HG03025 (cell line): ENCODE results near the gene ST6GAL1.
"Not testable (repeated sequence)": the region's sequence is repeated elsewhere in the genome, so short reads cannot be mapped to it uniquely, and the experiment has no call there.

Experiments used
- ATAC-seq: cut with Tn5 transposase; IDR thresholded peaks from one replicate; pipeline ENCODE4 v1.9.1; 2021; ENCODE audit warnings: mild to moderate bottlenecking, moderate library complexity; ENCODE audit not compliant: unreplicated experiment, low FRiP score

The ST6GAL1 gene

DNA sequence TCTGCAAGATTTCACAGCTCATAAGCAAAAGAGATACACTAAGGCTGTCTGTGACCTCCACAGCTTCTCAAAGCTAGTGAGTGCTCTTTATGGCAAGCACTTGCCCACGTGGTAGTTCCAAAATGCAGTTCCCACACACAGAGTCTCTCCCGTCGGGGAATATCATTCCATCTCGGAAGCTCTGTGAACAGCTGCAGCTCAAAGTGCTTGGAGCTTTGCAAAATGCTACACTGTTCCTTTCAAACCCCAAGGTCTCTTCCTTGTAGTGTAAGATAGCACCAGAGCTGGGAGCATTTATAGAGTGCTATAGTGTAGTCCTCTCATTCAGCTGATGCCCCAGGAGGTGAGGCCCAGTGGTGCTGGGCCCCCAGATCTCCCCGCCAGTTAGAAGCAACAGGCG is 36.1 kb downstream of the ST6GAL1 start:
- no peak for ATAC-seq

DNA sequence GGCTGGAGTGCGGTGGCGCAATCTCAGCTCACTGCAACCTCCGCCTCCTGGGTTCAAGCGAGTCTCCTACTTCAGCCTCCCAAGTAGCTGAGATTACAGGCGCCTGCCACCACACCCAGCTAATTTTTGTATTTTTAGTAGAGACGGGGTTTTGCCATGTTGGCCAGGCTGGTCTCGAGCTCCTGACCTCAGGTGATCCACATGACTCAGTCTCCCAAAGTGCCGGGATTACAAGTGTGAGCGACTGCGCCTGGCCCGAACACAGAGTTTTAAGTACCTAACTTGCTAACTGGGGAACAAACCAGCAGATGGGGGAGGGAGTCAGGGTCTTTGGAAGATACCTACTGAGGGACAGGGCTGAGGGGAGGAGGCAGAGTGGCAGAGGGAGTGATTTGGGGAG is 36.9 kb downstream of the ST6GAL1 start:
- not testable (repeated sequence) for ATAC-seq

DNA sequence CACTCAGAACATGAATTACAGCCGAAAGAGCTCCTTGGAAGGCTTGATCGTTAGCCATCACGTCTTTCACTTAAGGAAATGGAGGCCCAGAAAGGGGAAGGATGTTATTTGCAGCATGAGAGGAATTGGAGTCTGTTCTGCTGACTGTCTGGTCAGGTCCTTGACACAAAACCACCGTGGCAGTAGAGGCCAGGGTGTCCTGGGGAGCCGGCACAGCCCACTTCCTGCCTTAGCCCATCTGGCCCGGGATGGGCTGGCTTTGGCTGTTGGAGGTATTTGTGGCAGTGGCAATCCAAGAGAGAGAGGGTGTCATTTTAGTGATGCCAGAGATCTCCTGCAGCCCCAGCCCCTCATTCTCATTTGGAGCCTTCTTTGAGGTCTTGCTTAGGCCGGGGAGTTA is 37.4 kb downstream of the ST6GAL1 start:
- no peak for ATAC-seq

DNA sequence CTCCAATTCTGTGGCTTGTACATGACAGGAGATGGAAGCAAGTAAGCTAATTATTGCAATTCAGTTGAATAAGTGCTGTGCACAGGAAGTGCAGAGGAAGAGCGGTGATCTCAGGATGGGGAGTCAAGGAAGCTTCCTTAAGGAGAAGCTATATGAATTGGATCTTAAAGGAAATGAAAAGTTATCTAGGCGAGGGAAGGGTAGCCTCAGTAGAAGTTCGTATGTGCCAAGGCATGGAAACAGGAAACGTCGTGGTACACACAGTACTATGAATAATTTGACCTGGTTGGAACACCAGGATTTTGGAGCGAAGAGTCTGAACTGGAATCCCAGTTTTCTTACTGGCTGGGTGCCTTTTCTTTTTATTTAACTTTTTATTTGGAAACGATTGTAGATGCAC is 39.3 kb downstream of the ST6GAL1 start:
- no peak for ATAC-seq

DNA sequence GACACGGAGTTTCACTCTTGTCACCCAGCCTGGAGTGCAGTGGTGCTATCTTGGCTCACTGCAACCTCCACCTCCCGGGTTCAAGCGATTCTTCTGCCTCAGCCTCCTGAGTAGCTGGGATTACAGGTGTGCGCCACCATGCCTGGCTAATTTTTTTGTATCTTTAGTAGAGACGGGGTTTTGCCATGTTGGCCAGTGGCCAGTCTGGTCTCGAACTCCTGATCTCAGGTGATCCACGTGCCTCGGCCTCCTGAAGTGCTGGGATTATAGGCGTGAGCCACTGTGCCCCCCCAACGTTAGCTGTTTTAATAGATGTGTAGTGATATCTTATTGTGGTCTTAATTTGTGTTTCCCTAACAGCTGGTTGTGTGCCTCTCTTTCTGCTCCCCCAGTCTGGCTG is 40.8 kb downstream of the ST6GAL1 start:
- ATAC-seq = not testable (repeated sequence)

DNA sequence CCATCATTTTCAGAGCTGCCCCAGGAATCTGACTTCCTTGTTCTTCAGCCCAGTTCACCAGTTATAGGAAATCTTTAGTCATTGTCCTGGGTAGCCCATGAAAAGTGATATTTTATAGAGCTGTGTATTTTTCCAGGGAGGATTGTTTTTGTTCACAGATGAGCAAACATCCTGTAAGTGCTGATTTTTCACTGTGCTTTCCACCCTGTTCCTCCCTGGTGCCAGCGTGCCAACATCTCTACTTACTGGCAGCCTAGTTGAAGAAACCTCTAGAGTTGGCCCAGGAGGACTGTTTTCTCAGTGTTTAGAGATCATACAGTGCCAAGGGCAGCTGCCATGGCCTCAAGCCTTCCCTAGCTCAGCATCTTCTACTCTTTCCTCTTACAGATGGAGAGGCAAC is 41.3 kb downstream of the ST6GAL1 start:
- ATAC-seq = no peak

DNA sequence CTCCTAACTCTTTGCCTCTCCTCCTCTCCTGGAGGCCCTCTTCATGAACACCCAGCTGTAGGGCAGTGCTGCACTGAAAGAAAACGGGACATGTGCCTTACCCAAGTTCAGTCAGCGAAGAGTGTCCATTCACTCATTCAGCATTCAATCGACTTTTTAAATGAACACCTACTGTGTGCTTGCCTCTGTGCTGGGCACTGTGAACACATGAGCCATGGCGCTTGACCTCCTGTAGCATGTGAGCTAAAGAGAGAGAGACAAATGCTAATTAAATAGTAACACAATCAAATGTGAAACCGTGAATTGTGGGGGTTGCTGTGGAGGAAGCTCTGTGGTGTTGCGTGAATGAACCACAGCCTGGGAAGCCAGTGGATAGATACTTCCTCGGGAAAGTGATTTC is 43.4 kb downstream of the ST6GAL1 start:
- no peak for ATAC-seq

DNA sequence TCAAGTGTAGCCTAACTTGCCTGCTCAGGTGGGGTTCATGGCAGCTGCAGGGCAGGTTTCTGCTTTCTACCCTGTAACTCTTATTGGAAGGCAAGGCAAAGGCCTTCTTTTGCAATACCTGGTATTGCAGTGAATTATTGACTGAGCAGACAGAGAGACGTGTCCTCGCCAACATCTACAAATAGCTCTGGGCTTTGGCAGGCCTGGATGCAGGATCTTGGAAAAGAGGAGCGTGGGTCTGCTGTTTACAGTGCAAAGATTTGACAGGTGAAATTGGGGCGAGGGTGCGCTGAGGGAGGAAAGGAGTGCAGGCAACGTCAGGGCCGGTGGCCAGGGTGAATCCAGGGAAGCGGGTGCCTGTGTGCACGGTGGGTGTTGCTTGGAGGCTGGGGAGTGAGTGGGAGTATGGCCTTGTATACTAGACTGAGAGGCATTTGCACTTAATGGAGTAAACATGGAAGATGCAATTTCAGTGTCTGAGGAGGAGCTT is 44.5 kb downstream of the ST6GAL1 start:
- ATAC-seq = no peak

DNA sequence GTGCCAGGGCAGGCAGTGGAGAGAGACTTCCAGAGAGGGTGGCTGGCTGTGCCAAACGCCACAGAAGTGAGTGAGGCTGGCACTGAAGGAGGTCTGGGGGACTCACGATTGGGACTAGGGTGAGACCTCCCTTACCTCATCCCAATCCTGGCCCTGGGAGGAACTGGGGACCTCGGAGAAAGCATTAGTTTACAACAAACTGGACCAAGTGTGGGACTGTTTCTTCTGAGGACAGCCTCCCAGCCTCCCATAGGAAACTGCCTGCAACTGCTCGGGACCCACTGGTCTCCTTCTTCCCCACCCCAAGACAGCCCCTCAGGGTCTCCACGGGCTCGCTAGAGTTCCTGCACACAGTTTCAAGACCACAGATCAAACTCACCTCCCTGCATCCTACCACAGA is 45.4 kb downstream of the ST6GAL1 start:
- ATAC-seq = no peak

DNA sequence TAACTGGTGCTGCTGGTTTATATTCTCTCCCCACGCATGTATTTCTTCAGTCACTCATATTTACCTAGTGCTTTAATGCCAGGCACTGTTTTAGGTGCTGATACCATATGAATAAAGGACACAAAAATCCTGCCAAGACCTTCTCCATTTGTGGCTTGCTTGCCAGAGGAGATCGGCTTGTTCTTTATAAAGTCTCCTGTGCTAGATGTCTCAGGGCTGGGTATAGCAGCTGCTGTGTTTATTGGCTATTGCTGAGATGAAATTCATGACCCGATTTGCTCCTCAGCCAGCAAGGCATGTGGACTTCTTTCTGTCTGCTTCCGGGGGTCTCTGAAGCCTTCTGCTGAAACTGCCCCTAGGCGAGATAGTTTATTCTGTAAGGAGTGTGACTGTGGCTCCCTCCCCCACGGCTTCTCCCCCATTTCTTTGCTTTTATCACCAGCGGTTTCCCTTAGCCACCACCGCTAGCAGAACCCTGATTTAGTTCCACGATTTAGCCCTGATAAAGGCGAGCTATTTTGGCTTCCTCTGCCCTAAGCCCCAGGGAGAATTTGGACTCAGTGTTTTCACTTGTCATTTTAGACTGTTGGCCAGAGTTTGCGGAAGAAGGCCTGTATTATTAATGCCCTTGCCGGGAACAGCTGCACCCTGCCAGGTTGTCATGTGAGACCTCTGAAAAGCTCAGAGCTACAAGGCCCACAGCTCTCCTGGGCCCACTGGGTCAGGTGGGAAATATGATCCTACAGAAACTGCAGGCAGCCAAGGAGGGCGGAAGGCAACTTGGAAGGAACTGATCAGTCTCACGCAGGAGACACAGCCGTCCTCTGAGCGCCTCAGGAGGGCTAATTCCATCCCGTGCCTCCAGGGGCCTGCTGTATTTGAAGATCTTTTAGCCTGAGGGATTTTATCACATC is 46.8 kb downstream of the ST6GAL1 start:
- ATAC-seq = no peak

DNA sequence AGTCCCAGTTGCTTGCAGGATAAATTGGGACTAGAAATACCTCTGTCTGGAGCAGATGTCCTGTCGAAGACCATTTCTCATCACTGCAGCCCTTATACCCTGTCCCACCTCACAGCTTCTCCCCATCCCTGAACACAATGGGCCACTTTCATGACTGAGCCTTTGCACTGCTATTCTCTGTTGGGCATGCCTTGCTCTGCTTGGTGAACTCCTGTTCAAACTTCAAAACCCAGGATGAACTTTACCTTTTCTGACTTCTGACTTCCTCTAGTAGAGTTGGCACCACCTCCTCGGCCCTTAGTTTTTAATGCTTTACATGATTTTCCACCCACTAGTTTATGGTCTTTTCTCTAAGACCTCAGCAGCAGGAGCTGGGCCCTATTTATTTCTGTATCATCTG is 48.4 kb downstream of the ST6GAL1 start:
- ATAC-seq = no peak

DNA sequence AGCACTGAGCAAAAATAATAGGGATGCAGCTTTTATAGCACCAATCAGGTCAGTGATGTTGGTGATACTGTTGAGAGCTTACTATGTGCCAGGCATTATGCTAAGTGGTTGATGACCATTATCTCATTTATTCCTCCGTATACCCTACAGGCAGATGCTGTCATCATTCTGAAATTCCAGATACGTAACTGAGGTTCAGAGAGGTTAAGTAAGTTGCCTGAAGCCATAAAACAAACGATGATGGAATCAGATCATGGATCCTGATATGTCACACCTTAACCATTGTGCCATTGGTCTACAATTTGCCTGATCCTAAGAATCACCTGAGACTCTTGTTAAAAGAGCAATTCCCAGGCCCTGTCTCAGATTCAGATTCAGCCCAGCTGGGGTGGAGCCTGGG is 49.5 kb downstream of the ST6GAL1 start:
- ATAC-seq = no peak

DNA sequence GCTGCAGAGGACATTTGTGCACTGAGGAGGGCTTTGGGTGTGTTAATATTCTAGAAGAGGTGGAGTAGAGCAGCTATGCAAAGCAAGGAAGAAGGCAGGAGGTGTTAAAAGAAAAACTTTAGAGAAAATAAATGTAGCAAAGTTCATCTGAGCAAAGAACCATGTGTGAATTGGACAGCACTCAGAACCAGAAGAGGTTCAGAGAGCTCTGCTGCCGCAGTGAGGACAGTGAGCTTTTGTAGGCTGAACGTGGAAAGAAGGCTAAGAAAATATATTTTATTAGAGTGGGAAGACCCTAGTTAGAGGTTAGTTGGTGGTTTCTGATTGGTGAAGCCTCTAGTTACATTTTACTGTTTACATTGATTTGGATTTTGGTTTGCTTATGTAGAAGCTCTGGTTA is 50.7 kb downstream of the ST6GAL1 start:
- ATAC-seq = no peak

DNA sequence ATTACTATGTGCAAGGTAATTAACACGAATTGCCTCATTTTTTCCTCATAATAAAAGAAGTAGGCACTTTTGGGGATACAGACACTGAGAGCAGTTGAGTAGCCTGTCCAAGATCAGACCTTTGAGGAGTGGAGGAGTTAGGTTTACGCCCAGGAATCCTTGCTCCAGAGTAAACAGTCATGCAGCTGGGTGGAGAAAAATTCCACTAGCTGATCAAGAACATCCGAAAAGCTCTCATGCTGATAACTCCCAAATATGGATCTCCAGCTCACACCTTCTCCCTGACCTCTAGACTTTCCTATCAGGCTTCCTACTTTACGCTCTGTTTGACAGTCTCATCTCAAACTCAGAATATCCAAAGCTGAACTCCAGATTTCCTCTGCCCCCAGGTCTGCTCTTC is 53.3 kb downstream of the ST6GAL1 start:
- no peak for ATAC-seq

DNA sequence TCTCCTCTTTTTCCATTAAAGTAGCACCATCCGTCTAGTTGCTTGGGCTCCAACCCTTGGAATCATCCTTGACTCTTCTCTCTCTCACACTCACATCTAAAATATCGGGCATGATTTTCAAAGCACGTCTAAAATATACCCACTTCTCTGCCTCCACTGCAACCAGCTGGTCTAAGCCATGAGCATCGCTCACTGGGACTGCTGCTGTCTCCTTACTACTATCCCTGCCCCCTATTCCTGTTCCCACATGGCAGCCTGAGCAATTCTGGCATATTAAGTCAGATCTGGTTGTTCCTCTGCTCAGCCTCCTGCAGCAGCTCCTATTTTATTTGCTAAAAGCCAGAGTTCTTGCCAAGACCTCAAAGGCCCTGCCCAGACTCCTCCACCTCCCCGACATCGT is 53.7 kb downstream of the ST6GAL1 start:
- no peak for ATAC-seq

DNA sequence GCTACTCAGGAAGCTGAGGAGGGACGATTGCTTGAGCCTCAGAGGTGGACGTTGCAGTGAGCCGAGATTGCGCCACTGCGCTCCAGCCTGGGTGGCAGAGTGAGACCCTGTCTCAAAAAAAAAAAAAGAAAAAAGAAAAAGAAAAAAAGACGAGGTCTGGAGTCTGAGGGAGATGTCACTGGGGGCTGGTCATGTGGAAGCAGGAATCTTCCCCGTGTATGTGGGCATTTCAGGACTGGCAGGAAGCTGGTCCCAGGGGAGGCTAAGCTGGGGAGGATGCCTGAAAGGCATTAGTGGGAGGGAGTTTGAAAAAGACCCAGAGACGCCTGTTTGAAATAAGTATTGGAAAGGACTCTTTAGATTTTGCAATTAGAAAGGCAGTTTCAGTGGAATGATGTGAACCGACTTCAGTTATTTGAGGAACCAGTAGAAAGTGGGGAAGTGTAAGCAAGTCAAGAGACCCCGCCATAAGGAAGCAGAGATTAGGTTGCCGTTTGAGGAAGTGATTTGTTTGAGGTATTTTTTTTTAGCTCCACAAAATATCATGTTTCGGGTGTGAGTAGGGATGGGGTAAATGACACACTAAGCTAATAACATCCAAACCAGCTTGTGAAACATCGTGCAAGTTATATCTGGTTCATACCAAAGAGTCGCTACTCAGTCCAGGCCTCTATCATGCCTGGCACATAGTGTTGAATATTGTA is 55.5 kb downstream of the ST6GAL1 start:
- peak; percentile 48 for ATAC-seq

DNA sequence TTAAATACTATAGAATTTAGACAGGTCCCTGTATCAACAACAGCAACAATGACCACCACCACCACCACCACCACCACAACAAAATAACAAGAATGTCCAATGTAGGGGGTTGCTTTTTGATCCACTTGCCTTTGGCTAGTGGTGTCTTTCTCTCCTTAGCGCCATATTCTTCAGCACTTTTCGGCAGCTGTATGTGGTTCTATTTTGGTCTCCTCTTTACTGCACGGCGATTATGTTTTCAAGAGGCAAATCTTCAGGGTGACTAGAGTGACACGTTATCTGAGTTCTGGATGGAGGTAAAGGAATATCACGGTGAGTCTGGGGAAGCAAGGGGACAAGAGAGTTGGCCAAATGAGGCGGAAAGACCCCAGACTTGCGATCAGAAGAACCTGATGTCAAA is 56.1 kb downstream of the ST6GAL1 start:
- no peak for ATAC-seq

DNA sequence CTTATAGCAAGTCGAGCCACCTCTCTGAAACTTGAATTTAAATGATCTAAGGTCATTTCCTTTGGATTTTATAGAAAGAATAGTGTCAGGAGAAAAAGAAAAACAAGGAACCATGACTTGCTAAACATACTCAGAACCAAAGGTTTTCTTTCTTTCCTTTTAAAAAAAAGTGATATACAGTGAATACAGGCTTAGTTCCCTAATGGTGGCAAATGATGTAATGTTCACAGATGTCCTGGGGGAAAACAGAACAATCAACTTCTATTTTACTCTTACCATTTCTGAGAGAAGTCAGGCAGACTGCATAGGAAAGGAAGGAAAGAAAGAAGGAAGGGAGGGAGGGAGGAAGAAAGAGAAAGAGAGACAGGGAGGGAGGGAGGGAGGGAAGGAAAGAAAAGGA is 56.5 kb downstream of the ST6GAL1 start:
- no peak for ATAC-seq

DNA sequence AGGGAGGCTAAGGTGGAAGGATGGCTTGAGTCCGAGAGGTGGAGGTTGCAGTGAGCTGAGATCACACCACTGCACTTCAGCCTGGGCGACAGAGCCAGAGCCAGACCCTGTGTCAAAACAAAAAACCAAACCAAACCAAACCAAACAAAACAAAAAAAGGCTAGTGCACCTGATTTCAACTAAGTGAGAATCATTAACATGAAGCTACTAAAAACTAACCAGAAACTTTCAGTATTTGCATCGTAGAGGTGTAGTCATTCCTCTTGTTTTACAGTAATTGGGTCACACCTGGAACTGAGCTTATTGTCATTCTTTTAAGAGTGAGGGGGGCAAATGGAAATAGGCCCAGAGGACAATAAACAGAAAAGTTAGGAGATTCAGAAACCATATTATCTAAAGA is 58.5 kb downstream of the ST6GAL1 start:
- ATAC-seq = peak; percentile 56

DNA sequence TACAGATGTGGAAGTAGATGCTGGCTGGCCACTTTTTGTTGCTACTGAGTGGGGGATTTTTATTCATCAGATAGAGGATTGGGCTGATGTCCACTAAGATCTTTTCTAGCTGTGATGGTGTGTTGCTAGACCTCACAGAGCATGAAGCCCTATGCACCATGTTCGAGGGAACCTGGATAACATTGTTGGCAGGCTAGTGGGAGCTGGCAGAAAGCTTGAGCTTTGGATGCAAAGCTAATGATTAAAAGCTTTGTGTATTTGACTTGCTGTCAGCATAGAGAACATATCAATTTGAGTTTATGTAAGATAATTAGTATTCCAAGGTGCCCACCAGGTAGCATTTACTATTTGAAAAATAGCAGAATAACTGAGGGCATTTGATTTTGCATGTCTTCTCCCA is 59.1 kb downstream of the ST6GAL1 start:
- ATAC-seq = no peak

DNA sequence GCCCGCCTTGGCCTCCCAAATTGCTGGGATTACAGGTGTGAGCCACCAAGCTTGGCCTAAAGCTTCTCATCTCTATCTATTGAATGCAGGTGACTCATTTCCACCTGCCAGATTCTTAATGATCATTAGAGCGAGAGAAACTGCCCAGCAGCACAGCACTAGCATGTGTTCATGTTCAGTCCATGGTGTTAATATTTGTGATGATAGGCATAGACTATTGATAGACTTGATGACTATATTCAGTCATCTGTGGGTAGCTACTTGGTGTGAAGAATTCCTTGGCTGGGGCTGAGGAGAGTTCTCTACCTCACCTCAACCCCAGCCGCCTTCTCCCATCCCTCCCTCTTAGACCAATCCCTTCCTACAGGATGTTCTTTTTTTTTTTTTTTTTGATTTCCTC is 60.0 kb downstream of the ST6GAL1 start:
- no peak for ATAC-seq

DNA sequence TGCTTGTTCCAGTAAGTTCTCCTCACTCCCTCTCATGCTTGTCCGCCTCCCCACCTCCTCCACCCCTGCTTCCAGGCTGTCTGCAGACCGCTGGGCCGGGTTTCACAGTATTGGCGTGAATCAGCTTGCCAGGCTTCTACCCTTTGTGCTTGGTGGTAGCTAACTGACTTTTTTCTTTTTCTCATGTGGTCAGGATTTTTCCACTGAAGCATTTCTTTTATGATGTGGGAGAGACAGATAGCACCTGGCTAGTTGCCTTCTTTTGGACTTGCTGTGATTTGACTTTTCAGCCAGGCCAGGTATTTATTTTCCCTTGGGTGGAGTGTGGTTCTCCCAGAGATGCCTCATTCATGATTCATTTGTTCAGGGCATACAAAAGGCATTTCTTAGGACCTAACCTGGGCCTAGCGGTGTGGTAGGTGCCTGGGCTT is 60.6 kb downstream of the ST6GAL1 start:
- no peak for ATAC-seq
